HG03196 (cell line): ENCODE results near the gene CMTM8.

Experiments
- ATAC-seq: cut with Tn5 transposase; IDR thresholded peaks from one replicate; pipeline ENCODE4 v1.9.1; 2021; ENCODE audit not compliant: unreplicated experiment

CMTM8 gene

GRCh38 chr3:32276279-32276841, 37.9 kb downstream of the CMTM8 start:
- ATAC-seq, result no peak

GRCh38 chr3:32278714-32279113, 40.2 kb downstream of the CMTM8 start:
- ATAC-seq, result no peak

GRCh38 chr3:32280262-32280910, 41.9 kb downstream of the CMTM8 start:
- ATAC-seq, result no peak

GRCh38 chr3:32281570-32282106, 43.2 kb downstream of the CMTM8 start:
- no peak for ATAC-seq

- ATAC-seq, result no peak
These were observed 44.2 kb downstream of the CMTM8 start for GRCh38 chr3:32282578-32283154.

- no peak for ATAC-seq
These were observed 44.8 kb downstream of the CMTM8 start for GRCh38 chr3:32283304-32283703.

- ATAC-seq, result no peak
These were observed 46.1 kb downstream of the CMTM8 start for GRCh38 chr3:32284443-32285212.

- ATAC-seq, result no peak
These were observed 47.4 kb downstream of the CMTM8 start for GRCh38 chr3:32285891-32286290.

GRCh38 chr3:32288819-32289218, 50.3 kb downstream of the CMTM8 start:
- ATAC-seq, result no peak

GRCh38 chr3:32290619-32291018, 52.1 kb downstream of the CMTM8 start:
- no peak for ATAC-seq

- ATAC-seq, result no peak
These were observed 53.8 kb downstream of the CMTM8 start for GRCh38 chr3:32292085-32292796.

- no peak for ATAC-seq
These were observed 55.4 kb downstream of the CMTM8 start for GRCh38 chr3:32293903-32294302.

- no peak for ATAC-seq
These were observed 58.0 kb downstream of the CMTM8 start for GRCh38 chr3:32296251-32297204.

- ATAC-seq, result no peak
These were observed 58.9 kb downstream of the CMTM8 start for GRCh38 chr3:32297366-32297765.

GRCh38 chr3:32301426-32301825, 62.9 kb downstream of the CMTM8 start:
- no peak for ATAC-seq

- no peak for ATAC-seq
These were observed 64.3 kb downstream of the CMTM8 start for GRCh38 chr3:32302601-32303398.

- no peak for ATAC-seq
These were observed 64.9 kb downstream of the CMTM8 start for GRCh38 chr3:32303399-32303747.

GRCh38 chr3:32303977-32304881, 65.7 kb downstream of the CMTM8 start:
- no peak for ATAC-seq
